Endothelial cell (in vitro differentiated cells): ENCODE measurements around the gene SLC1A6. TPM values are rescaled to one million over a fixed set of nuclear protein-coding genes. Genes with fewer than 3 reads are reported as not detected.

Experiments used
- DNase-seq: peaks from one replicate; pipeline ENCODE4 v3.0.0; 2021; ENCODE audit warnings: low spot score
- H3K27ac Mint-ChIP-seq: one replicate; pipeline ENCODE4 v1.8.0; 2021; ENCODE audit warnings: mixed read lengths, inconsistent platforms; ENCODE audit not compliant: unreplicated experiment
- H3K27me3 Mint-ChIP-seq: one replicate; pipeline ENCODE4 v1.8.0; 2021; ENCODE audit warnings: mild to moderate bottlenecking, moderate library complexity, mixed read lengths, inconsistent platforms; ENCODE audit not compliant: unreplicated experiment
- H3K36me3 Mint-ChIP-seq: one replicate; pipeline ENCODE4 v1.8.0; 2021; ENCODE audit warnings: mild to moderate bottlenecking, low read depth, mixed read lengths, inconsistent platforms; ENCODE audit not compliant: unreplicated experiment
- H3K4me1 Mint-ChIP-seq: one replicate; pipeline ENCODE4 v1.8.0; 2021; ENCODE audit warnings: mild to moderate bottlenecking, mixed read lengths, inconsistent platforms; ENCODE audit not compliant: unreplicated experiment
- H3K4me3 Mint-ChIP-seq: one replicate; pipeline ENCODE4 v1.8.0; 2021; ENCODE audit warnings: mild to moderate bottlenecking, mixed read lengths, inconsistent platforms; ENCODE audit not compliant: unreplicated experiment
- H3K9me3 Mint-ChIP-seq: one replicate; pipeline ENCODE4 v1.8.0; 2021; ENCODE audit warnings: mixed read lengths, inconsistent platforms; ENCODE audit not compliant: unreplicated experiment
- CTCF ChIP-seq: fragments of 200-600 bp; sonication (generic); IDR thresholded peaks from one replicate; pipeline ENCODE4 v1.5.0; 2021; ENCODE audit warnings: antibody characterized with exemption; ENCODE audit not compliant: unreplicated experiment
- total RNA-seq: library from RNA; stranded (reverse); fragmentation: NEBNext Ultra II Directional; extraction: Animal tissue kit (Norgen Biotek cat#: 25700); gene quantifications from one replicate; pipeline ENCODE4 v1.2.1, GENCODE V29; 2021; ENCODE audit not compliant: unreplicated experiment

SLC1A6 gene
- total RNA-seq, 1 donor from 2014 or later, result 8.3 TPM

GRCh38 chr19:14940266-14940665, 39.4 kb downstream of the SLC1A6 start:
- Mint-ChIP-seq H3K27me3 (no peaks in the 10 kb centered on the region), H3K4me3 (no peak overlapping the region), H3K27ac (no peak overlapping the region), H3K4me1 (no peaks in the 10 kb centered on the region), H3K36me3 (no peaks in the 10 kb centered on the region), H3K9me3 (peaks cover 18% of the 10 kb centered on the region)
- no peak for DNase-seq
- TF ChIP-seq CTCF, result no peak

GRCh38 chr19:14933506-14933905, 46.2 kb downstream of the SLC1A6 start:
- Mint-ChIP-seq H3K27ac (no peak overlapping the region), H3K36me3 (no peaks in the 10 kb centered on the region), H3K27me3 (no peaks in the 10 kb centered on the region), H3K4me3 (no peak overlapping the region), H3K9me3 (no peaks in the 10 kb centered on the region), H3K4me1 (no peaks in the 10 kb centered on the region)
- DNase-seq, result no peak
- no peak for TF ChIP-seq CTCF

- no peak for DNase-seq
- Mint-ChIP-seq H3K36me3 (no peaks in the 10 kb centered on the region), H3K4me3 (no peak overlapping the region), H3K27me3 (peaks cover 4% of the 10 kb centered on the region), H3K27ac (no peak overlapping the region), H3K4me1 (no peaks in the 10 kb centered on the region), H3K9me3 (peaks cover 16% of the 10 kb centered on the region)
- no peak for TF ChIP-seq CTCF
Observed at GRCh38 chr19:14916848-14917247, 62.8 kb downstream of the SLC1A6 start.

GRCh38 chr19:14915116-14915515, 64.5 kb downstream of the SLC1A6 start:
- no peak for DNase-seq
- H3K27me3 Mint-ChIP-seq, result peaks cover 4% of the 10 kb centered on the region
- TF ChIP-seq CTCF, result no peak
- H3K4me3 Mint-ChIP-seq, result no peak overlapping the region
- no peak overlapping the region for H3K27ac Mint-ChIP-seq
- H3K36me3 Mint-ChIP-seq, result no peaks in the 10 kb centered on the region
- H3K9me3 Mint-ChIP-seq, result peaks cover 15% of the 10 kb centered on the region
- H3K4me1 Mint-ChIP-seq, result no peaks in the 10 kb centered on the region

- no peaks in the 10 kb centered on the region for H3K4me1 Mint-ChIP-seq
- no peaks in the 10 kb centered on the region for H3K27me3 Mint-ChIP-seq
- H3K9me3 Mint-ChIP-seq, result no peaks in the 10 kb centered on the region
- H3K4me3 Mint-ChIP-seq, result no peak overlapping the region
- no peaks in the 10 kb centered on the region for H3K36me3 Mint-ChIP-seq
- TF ChIP-seq CTCF, result no peak
- DNase-seq, result no peak
- no peak overlapping the region for H3K27ac Mint-ChIP-seq
Observed at GRCh38 chr19:14906711-14907110, 73.0 kb downstream of the SLC1A6 start.
